MM.1S (cell line): Measurements from ENCODE around the gene DLG5.

Experiments used
- DNase-seq: peaks from one replicate; pipeline ENCODE4 v3.0.0-alpha.2; 2015
- H2AFZ ChIP-seq: fragments of 300-600 bp; sonication (generic); 2 replicates; pipeline ENCODE4 v1.6.0; 2016; ENCODE audit warnings: antibody characterized with exemption, low read length
- H3F3A ChIP-seq: fragments of 300-600 bp; sonication (generic); 2 replicates; pipeline ENCODE4 v1.6.1; 2016; ENCODE audit warnings: mild to moderate bottlenecking, antibody characterized with exemption, low read length, moderate library complexity, mixed read lengths; ENCODE audit not compliant: insufficient read depth
- H3K27ac ChIP-seq: fragments of 300-600 bp; sonication (generic); 2 replicates; pipeline ENCODE4 v1.5.1; 2016; ENCODE audit warnings: mild to moderate bottlenecking, low read length
- H3K27me3 ChIP-seq: fragments of 300-600 bp; sonication (generic); replicated peaks from 2 replicates; pipeline ENCODE4 v1.6.0; 2016; ENCODE audit warnings: low read length; ENCODE audit not compliant: insufficient read depth
- H3K36me3 ChIP-seq: fragments of 300-600 bp; sonication (generic); replicated peaks from 2 replicates; pipeline ENCODE4 v1.6.1; 2016; ENCODE audit warnings: mild to moderate bottlenecking, low read length, mixed read lengths; ENCODE audit not compliant: insufficient read depth
- H3K4me1 ChIP-seq: fragments of 300-600 bp; sonication (generic); 2 replicates; pipeline ENCODE4 v1.6.1; 2016; ENCODE audit warnings: low read length, mixed read lengths
- H3K4me2 ChIP-seq: fragments of 300-600 bp; sonication (generic); 2 replicates; pipeline ENCODE4 v1.6.0; 2016; ENCODE audit warnings: low read depth, low read length
- H3K4me3 ChIP-seq: fragments of 300-600 bp; sonication (generic); 2 replicates; pipeline ENCODE4 v1.5.1; 2016; ENCODE audit warnings: low read length, mixed read lengths
- H3K79me2 ChIP-seq: fragments of 300-600 bp; sonication (generic); 2 replicates; pipeline ENCODE4 v1.6.1; 2016; ENCODE audit warnings: mixed run types, low read length, mixed read lengths
- H3K9ac ChIP-seq: fragments of 300-600 bp; sonication (generic); 2 replicates; pipeline ENCODE4 v1.6.1; 2016; ENCODE audit warnings: low read length, mixed read lengths
- H3K9me2 ChIP-seq: fragments of 300-600 bp; sonication (generic); replicated peaks from 2 replicates; pipeline ENCODE4 v1.6.1; 2016; ENCODE audit warnings: mild to moderate bottlenecking, low read length, mixed read lengths; ENCODE audit not compliant: insufficient read depth
- H3K9me3 ChIP-seq: fragments of 300-600 bp; sonication (generic); replicated peaks from 2 replicates; pipeline ENCODE4 v1.6.1; 2016; ENCODE audit warnings: mild to moderate bottlenecking, low read length, mixed read lengths; ENCODE audit not compliant: insufficient read depth
- H4K20me1 ChIP-seq: fragments of 300-600 bp; sonication (generic); 2 replicates; pipeline ENCODE4 v1.6.1; 2016; ENCODE audit warnings: mild to moderate bottlenecking, low read length, moderate library complexity, mixed read lengths; ENCODE audit not compliant: insufficient read depth
- CTCF ChIP-seq: fragments of 300-600 bp; sonication (generic); IDR thresholded peaks from 2 replicates; pipeline ENCODE4 v1.5.1; 2016; ENCODE audit warnings: antibody characterized with exemption, low read length, mixed read lengths
- EZH2 ChIP-seq: fragments of 300-600 bp; sonication (generic); optimal IDR thresholded peaks from 2 replicates; pipeline ENCODE3; 2017; ENCODE audit warnings: low read depth, mild to moderate bottlenecking, antibody characterized with exemption, low read length, mixed read lengths
- EZH2phosphoT487 ChIP-seq: fragments of 300-600 bp; sonication (generic); IDR thresholded peaks from 2 replicates; pipeline ENCODE4 v1.6.1; 2018; ENCODE audit warnings: antibody characterized with exemption, low read length

The DLG5 gene

GRCh38 chr10:77850620-77851231, 75.8 kb downstream of the DLG5 start:
- H3K36me3 ChIP-seq, result no peaks in the 10 kb centered on the region
- H3K9ac ChIP-seq, result no peak overlapping the region
- no peak overlapping the region for H2AFZ ChIP-seq
- H3K27me3 ChIP-seq, result no peaks in the 10 kb centered on the region
- H3K4me1 ChIP-seq, result no peaks in the 10 kb centered on the region
- H3K4me3 ChIP-seq, result no peak overlapping the region
- H3K9me3 ChIP-seq, result no peaks in the 10 kb centered on the region
- H3F3A ChIP-seq, result no peaks in the 10 kb centered on the region
- H3K79me2 ChIP-seq, result no peaks in the 10 kb centered on the region
- H3K27ac ChIP-seq, result no peak overlapping the region
- no peaks in the 10 kb centered on the region for H4K20me1 ChIP-seq
- H3K9me2 ChIP-seq, result no peaks in the 10 kb centered on the region
- H3K4me2 ChIP-seq, result no peak overlapping the region
- no peak for DNase-seq
- TF ChIP-seq EZH2 (no peak), CTCF (no peak), EZH2phosphoT487 (no peak)

GRCh38 chr10:77849039-77849664, 77.4 kb downstream of the DLG5 start:
- Histone ChIP-seq H3K36me3 (no peaks in the 10 kb centered on the region), H3F3A (no peaks in the 10 kb centered on the region), H4K20me1 (no peaks in the 10 kb centered on the region), H3K4me3 (no peak overlapping the region), H3K9me2 (no peaks in the 10 kb centered on the region), H3K79me2 (no peaks in the 10 kb centered on the region), H3K9ac (no peak overlapping the region), H3K4me2 (no peak overlapping the region), H2AFZ (no peak overlapping the region), H3K9me3 (no peaks in the 10 kb centered on the region), H3K27me3 (no peaks in the 10 kb centered on the region), H3K4me1 (no peaks in the 10 kb centered on the region), H3K27ac (no peak overlapping the region)
- no peak for DNase-seq
- TF ChIP-seq EZH2, result no peak

GRCh38 chr10:77846718-77847311, 79.7 kb downstream of the DLG5 start:
- no peaks in the 10 kb centered on the region for H3K4me1 ChIP-seq
- no peaks in the 10 kb centered on the region for H3K9me2 ChIP-seq
- H3F3A ChIP-seq, result no peaks in the 10 kb centered on the region
- no peaks in the 10 kb centered on the region for H3K27me3 ChIP-seq
- peak; percentile 60 for DNase-seq
- H4K20me1 ChIP-seq, result no peaks in the 10 kb centered on the region
- peak overlapping the region; percentile 25; the same call in 1 of the 2 replicates for H3K4me2 ChIP-seq
- no peak overlapping the region for H3K27ac ChIP-seq
- H3K36me3 ChIP-seq, result no peaks in the 10 kb centered on the region
- no peaks in the 10 kb centered on the region for H3K79me2 ChIP-seq
- peak overlapping the region; percentile 84 for H2AFZ ChIP-seq
- H3K9me3 ChIP-seq, result no peaks in the 10 kb centered on the region
- H3K4me3 ChIP-seq, result no peak overlapping the region
- TF ChIP-seq EZH2phosphoT487, result no peak
- TF ChIP-seq EZH2, result no peak
- peak; percentile 90 for TF ChIP-seq CTCF
- peak overlapping the region; percentile 18; the same call in 1 of the 2 replicates for H3K9ac ChIP-seq

- Histone ChIP-seq H3K27me3 (no peaks in the 10 kb centered on the region), H3K9ac (no peak overlapping the region), H3K36me3 (no peaks in the 10 kb centered on the region), H3K4me2 (no peak overlapping the region), H2AFZ (no peak overlapping the region), H3K9me2 (no peaks in the 10 kb centered on the region), H3K27ac (no peak overlapping the region), H3K9me3 (no peaks in the 10 kb centered on the region), H3K4me1 (no peaks in the 10 kb centered on the region), H3K79me2 (no peaks in the 10 kb centered on the region), H3F3A (no peaks in the 10 kb centered on the region), H3K4me3 (no peak overlapping the region), H4K20me1 (no peaks in the 10 kb centered on the region)
- TF ChIP-seq CTCF (no peak), EZH2phosphoT487 (no peak), EZH2 (no peak)
- no peak for DNase-seq
Measured at GRCh38 chr10:77845451-77845850, 81.1 kb downstream of the DLG5 start.
